Measurements from ENCODE around the gene RAB10. TPM values are rescaled to one million over a fixed set of nuclear protein-coding genes. Genes with fewer than 3 reads are reported as not detected.

The RAB10 gene
- polyA plus RNA-seq, 1 donor from 2014 or later: 169 TPM

- no peaks in the 10 kb centered on the region for H3K27me3 ChIP-seq (ENCODE audit: insufficient read depth, low read depth, low read length)
- no peaks in the 10 kb centered on the region for H3K9me2 ChIP-seq (ENCODE audit: insufficient read depth, low read length)
- TF ChIP-seq REST (IDR thresholded peaks at IDR 0.05; ENCODE audit: borderline replicate concordance): no peak
- TF ChIP-seq RAD21 (conservative IDR thresholded peaks at IDR 0.05): no peak
- no peak for TF ChIP-seq POLR2AphosphoS5 (IDR thresholded peaks at IDR 0.05)
- TF ChIP-seq EP300 (conservative IDR thresholded peaks at IDR 0.05; ENCODE audit: poor library complexity, severe bottlenecking): no peak
- TF ChIP-seq SMC3 (conservative IDR thresholded peaks at IDR 0.05; ENCODE audit: poor library complexity): no peak
- no peak for TF ChIP-seq CTCF (IDR thresholded peaks at IDR 0.05; ENCODE audit: poor library complexity, severe bottlenecking)
- no peak for TF ChIP-seq TAF1 (IDR thresholded peaks at IDR 0.05; ENCODE audit: low read depth)
- no peak for TF ChIP-seq EZH2 (IDR thresholded peaks at IDR 0.05; ENCODE audit: borderline replicate concordance, insufficient read depth, low read length, poor library complexity, severe bottlenecking)
- no peak for TF ChIP-seq MXI1 (conservative IDR thresholded peaks at IDR 0.05; ENCODE audit: poor library complexity, severe bottlenecking)
- H3K4me2 ChIP-seq (ENCODE audit: low read length): no peak overlapping the region
- H4K20me1 ChIP-seq (ENCODE audit: insufficient read depth): no peaks in the 10 kb centered on the region
- H2AFZ ChIP-seq (ENCODE audit: low read depth, low read length): no peak overlapping the region
- H3K36me3 ChIP-seq (ENCODE audit: insufficient read depth, low read length): no peaks in the 10 kb centered on the region
- no peaks in the 10 kb centered on the region for H3K9me3 ChIP-seq (ENCODE audit: low read length)
- peaks cover 2% of the 10 kb centered on the region for H3F3A ChIP-seq (ENCODE audit: insufficient read depth, low read length, poor library complexity, severe bottlenecking)
- no peak overlapping the region for H3K9ac ChIP-seq (ENCODE audit: low read length)
- H3K79me2 ChIP-seq (replicated peaks; ENCODE audit: insufficient read depth, low read length): peaks cover 69% of the 10 kb centered on the region
- H3K4me3 ChIP-seq (ENCODE audit: low read length): no peak overlapping the region
- no peak overlapping the region for H3K27ac ChIP-seq (ENCODE audit: low read length)
Measured at GRCh38 chr2:26068602-26069298, 34.9 kb downstream of the RAB10 start.

GRCh38 chr2:26070730-26071129, 36.8 kb downstream of the RAB10 start:
- no peak overlapping the region for H3K4me2 ChIP-seq (ENCODE audit: low read length)
- no peak overlapping the region for H3K27ac ChIP-seq (ENCODE audit: low read length)
- H4K20me1 ChIP-seq (ENCODE audit: insufficient read depth): no peaks in the 10 kb centered on the region
- peaks cover 2% of the 10 kb centered on the region for H3F3A ChIP-seq (ENCODE audit: insufficient read depth, low read length, poor library complexity, severe bottlenecking)
- peaks cover 59% of the 10 kb centered on the region for H3K79me2 ChIP-seq (replicated peaks; ENCODE audit: insufficient read depth, low read length)
- H2AFZ ChIP-seq (ENCODE audit: low read depth, low read length): no peak overlapping the region
- TF ChIP-seq EP300 (conservative IDR thresholded peaks at IDR 0.05; ENCODE audit: poor library complexity, severe bottlenecking) (no peak), EZH2 (IDR thresholded peaks at IDR 0.05; ENCODE audit: borderline replicate concordance, insufficient read depth, low read length, poor library complexity, severe bottlenecking) (no peak), REST (IDR thresholded peaks at IDR 0.05; ENCODE audit: borderline replicate concordance) (no peak)
- no peak overlapping the region for H3K4me3 ChIP-seq (ENCODE audit: low read length)
- H3K9me3 ChIP-seq (ENCODE audit: low read length): no peaks in the 10 kb centered on the region
- no peak overlapping the region for H3K9ac ChIP-seq (ENCODE audit: low read length)
- no peaks in the 10 kb centered on the region for H3K27me3 ChIP-seq (ENCODE audit: insufficient read depth, low read depth, low read length)
- no peaks in the 10 kb centered on the region for H3K36me3 ChIP-seq (ENCODE audit: insufficient read depth, low read length)
- H3K9me2 ChIP-seq (ENCODE audit: insufficient read depth, low read length): no peaks in the 10 kb centered on the region
